Hematopoietic multipotent progenitor cell treated with erythropoietin and hydrocortisone succinate and interleukin-3 and kit ligand, for 17 days (in vitro differentiated cells): ENCODE results near the gene VWA8.
"Not testable (repeated sequence)": the region's sequence is repeated elsewhere in the genome, so short reads cannot be mapped to it uniquely, and the experiment has no call there.

ENCODE experiments used
- DNase-seq: peaks from one replicate; pipeline ENCODE4 v3.0.0-alpha.2; 2015; ENCODE audit warnings: low spot score

The VWA8 gene

GRCh38 chr13:41554626-41555386 is 406.1 kb downstream of the VWA8 start:
- DNase-seq: no peak

- DNase-seq: no peak
Measured at GRCh38 chr13:41554180-41554579, 406.7 kb downstream of the VWA8 start.

- no peak for DNase-seq
Measured at GRCh38 chr13:41552031-41552430, 408.9 kb downstream of the VWA8 start.

GRCh38 chr13:41550276-41550675 is 410.6 kb downstream of the VWA8 start:
- no peak for DNase-seq

- no peak for DNase-seq
Measured at GRCh38 chr13:41549491-41549890, 411.4 kb downstream of the VWA8 start.

- DNase-seq: no peak
Measured at GRCh38 chr13:41548910-41549309, 412.0 kb downstream of the VWA8 start.

GRCh38 chr13:41548031-41548430 is 412.9 kb downstream of the VWA8 start:
- no peak for DNase-seq

GRCh38 chr13:41547251-41548000 is 413.5 kb downstream of the VWA8 start:
- DNase-seq: no peak

- DNase-seq: no peak
Measured at GRCh38 chr13:41546372-41547190, 414.3 kb downstream of the VWA8 start.

- no peak for DNase-seq
Measured at GRCh38 chr13:41545432-41545707, 415.5 kb downstream of the VWA8 start.

- no peak for DNase-seq
Measured at GRCh38 chr13:41543664-41544300, 417.1 kb downstream of the VWA8 start.

GRCh38 chr13:41542799-41543198 is 418.1 kb downstream of the VWA8 start:
- not testable (repeated sequence) for DNase-seq

- DNase-seq: no peak
Measured at GRCh38 chr13:41542281-41542680, 418.6 kb downstream of the VWA8 start.

GRCh38 chr13:41541142-41541938 is 419.6 kb downstream of the VWA8 start:
- DNase-seq: no peak

GRCh38 chr13:41540240-41540639 is 420.7 kb downstream of the VWA8 start:
- not testable (repeated sequence) for DNase-seq

GRCh38 chr13:41533266-41534052 is 427.4 kb downstream of the VWA8 start:
- no peak for DNase-seq

- no peak for DNase-seq
Measured at GRCh38 chr13:41528021-41528420, 432.9 kb downstream of the VWA8 start.

GRCh38 chr13:41520660-41521630 is 440.0 kb downstream of the VWA8 start:
- no peak for DNase-seq

- no peak for DNase-seq
Measured at GRCh38 chr13:41520016-41520659, 440.8 kb downstream of the VWA8 start.
